HG03354 (cell line): ENCODE results near the gene NBPF4.
"Not testable (repeated sequence)": the region's sequence is repeated elsewhere in the genome, so short reads cannot be mapped to it uniquely, and the experiment has no call there.

ENCODE experiments used
- ATAC-seq: cut with Tn5 transposase; IDR thresholded peaks from one replicate; pipeline ENCODE4 v1.9.1; 2021; ENCODE audit warnings: mild to moderate bottlenecking; ENCODE audit not compliant: unreplicated experiment, poor library complexity, severe bottlenecking

The NBPF4 gene

GRCh38 chr1:108214641-108215465 is 29.0 kb downstream of the NBPF4 start:
- peak; percentile 81 for ATAC-seq

- ATAC-seq: no peak
Measured at GRCh38 chr1:108211014-108211413, 32.9 kb downstream of the NBPF4 start.

- no peak for ATAC-seq
Measured at GRCh38 chr1:108209456-108210108, 34.3 kb downstream of the NBPF4 start.

- no peak for ATAC-seq
Measured at GRCh38 chr1:108208724-108209446, 35.0 kb downstream of the NBPF4 start.

- ATAC-seq: not testable (repeated sequence)
Measured at GRCh38 chr1:108203582-108203981, 40.3 kb downstream of the NBPF4 start.

- ATAC-seq: no peak
Measured at GRCh38 chr1:108201687-108202086, 42.2 kb downstream of the NBPF4 start.

- no peak for ATAC-seq
Measured at GRCh38 chr1:108200687-108201051, 43.2 kb downstream of the NBPF4 start.

GRCh38 chr1:108199781-108200686 is 43.8 kb downstream of the NBPF4 start, which contains the start of gene SLC25A24:
Gene SLC25A24, minus strand, starts transcription at chr1:108200343. Its CDS starts 205 bp downstream, at chr1:108200138.
- ATAC-seq: peak; percentile 86

GRCh38 chr1:108199201-108199691 is 44.6 kb downstream of the NBPF4 start:
- ATAC-seq: no peak

GRCh38 chr1:108194051-108194450 is 49.8 kb downstream of the NBPF4 start:
- ATAC-seq: no peak

GRCh38 chr1:108193333-108193732 is 50.5 kb downstream of the NBPF4 start:
- no peak for ATAC-seq

- ATAC-seq: no peak
Measured at GRCh38 chr1:108192581-108192980, 51.3 kb downstream of the NBPF4 start.

GRCh38 chr1:108190686-108191416 is 53.0 kb downstream of the NBPF4 start:
- no peak for ATAC-seq

GRCh38 chr1:108190001-108190634 is 53.8 kb downstream of the NBPF4 start:
- ATAC-seq: no peak

GRCh38 chr1:108188801-108189200 is 55.1 kb downstream of the NBPF4 start:
- ATAC-seq: no peak

- no peak for ATAC-seq
Measured at GRCh38 chr1:108182959-108183700, 60.7 kb downstream of the NBPF4 start.

GRCh38 chr1:108179018-108179417 is 64.9 kb downstream of the NBPF4 start:
- no peak for ATAC-seq
